Left forelimb (tissue), 1 donor: ENCODE results near the gene PEX3.

Experiments
- DNase-seq: peaks from one replicate; pipeline ENCODE4 v3.0.0-alpha.2; 2018; ENCODE audit warnings: low spot score

PEX3 gene

GRCh38 chr6:143539734-143540133 is 89.1 kb downstream of the PEX3 start:
- no peak for DNase-seq

- DNase-seq = no peak
Measured at GRCh38 chr6:143540192-143540591, 89.6 kb downstream of the PEX3 start.
